SJSA1 (cell line): Measurements from ENCODE around the gene CDK2AP2. TPM values are rescaled to one million over a fixed set of nuclear protein-coding genes. Genes with fewer than 3 reads are reported as not detected.
"Not testable (repeated sequence)": the region's sequence is repeated elsewhere in the genome, so short reads cannot be mapped to it uniquely, and the experiment has no call there.

Experiments
- DNase-seq, 2 experiments: peaks; one replicate each; pipeline ENCODE4 v3.0.0-alpha.2; 2015 to 2020; ENCODE audit warnings: low spot score in 2 of 2, low read depth in 1 of 2
- H3K27ac ChIP-seq: fragments of 250-450 bp; sonication (Bioruptor Pico); 2 replicates; pipeline ENCODE4 v1.5.1; 2020; ENCODE audit warnings: mild to moderate bottlenecking, moderate library complexity
- H3K27me3 ChIP-seq: fragments of 250-450 bp; sonication (Bioruptor Pico); replicated peaks from 2 replicates; pipeline ENCODE4 v1.5.1; 2020; ENCODE audit warnings: mild to moderate bottlenecking, moderate library complexity
- H3K36me3 ChIP-seq: fragments of 250-450 bp; sonication (Bioruptor Pico); 2 replicates; pipeline ENCODE4 v1.5.1; 2020; ENCODE audit warnings: mild to moderate bottlenecking
- H3K4me1 ChIP-seq: fragments of 250-450 bp; sonication (Bioruptor Pico); replicated peaks from 2 replicates; pipeline ENCODE4 v1.6.1; 2021; ENCODE audit warnings: mild to moderate bottlenecking
- H3K4me3 ChIP-seq: fragments of 250-450 bp; sonication (Bioruptor Pico); 2 replicates; pipeline ENCODE4 v1.5.1; 2020; ENCODE audit warnings: mild to moderate bottlenecking
- H3K9me3 ChIP-seq: fragments of 250-450 bp; sonication (Bioruptor Pico); replicated peaks from 2 replicates; pipeline ENCODE4 v1.5.1; 2020; ENCODE audit warnings: mild to moderate bottlenecking
- total RNA-seq: library from RNA; depleted of rRNA; stranded (reverse); fragments of >200 nt; shearing (Covaris generic); gene quantifications from 2 replicates; pipeline ENCODE4 v1.2.3, GENCODE V29; 2014

CDK2AP2 gene
- total RNA-seq, 1 experiment from 2014 or later, result 82.4 TPM

DNA sequence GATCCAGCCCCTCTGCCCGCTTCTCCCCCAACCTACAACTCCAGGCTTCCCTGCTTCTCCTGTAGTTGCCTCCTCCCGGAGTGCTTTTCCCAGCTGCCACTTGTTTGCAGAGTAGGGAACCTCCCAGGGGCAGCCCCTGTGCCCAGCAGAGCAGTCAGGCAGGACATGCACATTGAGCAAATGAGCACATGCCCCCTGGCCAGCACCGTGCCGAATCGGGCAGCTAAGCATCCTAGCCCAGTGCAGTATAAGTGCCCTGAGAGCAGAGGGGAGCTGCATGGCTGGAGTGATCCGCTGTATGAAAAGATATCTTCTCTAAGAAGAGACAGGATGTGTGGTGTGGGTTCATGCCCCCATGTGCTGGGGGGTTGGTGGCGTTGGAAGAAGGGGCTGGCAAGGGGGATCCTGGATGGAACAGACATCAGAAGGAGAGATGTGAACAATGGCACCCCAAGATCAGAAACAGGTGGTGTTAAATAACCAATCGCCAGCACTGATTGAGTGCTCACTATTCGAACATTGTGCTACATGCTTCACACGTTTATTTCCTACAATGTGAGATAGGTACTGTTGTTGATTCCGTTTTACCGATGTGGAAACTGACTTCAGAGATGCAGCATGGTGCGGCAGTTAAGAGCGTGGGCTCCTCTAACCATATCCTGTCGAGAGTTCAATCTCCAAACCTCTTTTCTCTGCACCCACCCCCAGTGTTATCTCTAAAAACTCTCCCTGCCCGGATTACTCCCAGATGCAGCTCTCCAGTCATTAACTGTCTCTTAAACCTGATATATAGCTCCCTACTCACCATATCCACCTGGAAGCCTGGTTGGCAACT is 23.9 kb downstream of the CDK2AP2 start:
- Histone ChIP-seq H3K27ac (no peak overlapping the region), H3K9me3 (0 out of 2 replicates have a peak, but pooled peaks cover 3% of the 10 kb centered on the region), H3K36me3 (peaks cover 25% of the 10 kb centered on the region), H3K4me1 (peaks cover 11% of the 10 kb centered on the region), H3K4me3 (no peak overlapping the region; the same call in 1 of the 2 replicates), H3K27me3 (no peaks in the 10 kb centered on the region)
- DNase-seq, result no peak

DNA sequence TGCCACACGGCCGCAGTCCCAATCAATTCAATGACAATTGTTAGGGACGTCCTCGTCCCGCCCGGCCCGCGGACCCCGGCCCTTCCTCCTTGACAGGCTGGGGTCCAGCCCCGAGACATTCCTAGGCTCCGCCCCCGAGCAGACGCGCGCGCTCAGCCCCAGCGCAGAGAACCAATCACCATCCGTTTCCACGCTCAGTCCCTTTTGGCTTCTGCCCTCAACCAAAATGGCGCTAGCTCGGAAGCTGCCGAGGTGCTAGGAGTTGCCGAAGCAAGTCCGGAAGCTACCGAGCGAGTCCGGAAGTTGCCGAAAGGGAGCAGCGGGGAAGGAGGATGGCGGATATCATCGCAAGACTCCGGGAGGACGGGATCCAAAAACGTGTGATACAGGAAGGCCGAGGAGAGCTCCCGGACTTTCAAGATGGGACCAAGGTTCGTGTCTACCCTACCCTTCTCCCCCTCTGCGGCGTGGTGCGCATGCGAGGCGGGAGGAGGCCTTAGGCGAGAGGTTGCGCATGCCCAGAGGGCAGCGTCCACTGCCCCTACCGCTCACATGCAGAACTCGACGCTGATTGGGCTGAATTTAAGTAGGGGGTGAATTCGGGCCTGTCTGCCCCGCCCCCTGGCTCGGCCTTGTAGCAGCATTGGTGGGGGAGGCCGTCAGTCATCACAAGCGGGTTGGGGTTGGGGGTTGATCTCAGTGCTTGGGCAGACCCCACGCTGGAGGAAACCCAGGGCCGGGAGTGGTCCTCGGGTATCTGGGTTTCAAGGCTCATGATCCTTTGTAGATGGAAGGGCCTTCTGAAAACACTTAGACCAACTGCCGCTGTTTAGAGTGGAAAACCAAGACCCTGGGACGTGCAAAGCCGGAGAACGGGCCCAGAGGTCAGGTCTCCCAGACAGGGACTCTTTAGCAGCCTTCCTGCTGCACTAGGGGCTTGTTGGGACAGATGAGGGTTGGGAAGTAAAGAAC is 24.8 kb downstream of the CDK2AP2 start, which contains the start of gene AIP:
AIP (plus strand) TSS at position 200 of the 972 bp plus-strand sequence; CDS start at position 333, 133 bp downstream.
- H3K4me1 ChIP-seq, result peaks cover 11% of the 10 kb centered on the region

DNA sequence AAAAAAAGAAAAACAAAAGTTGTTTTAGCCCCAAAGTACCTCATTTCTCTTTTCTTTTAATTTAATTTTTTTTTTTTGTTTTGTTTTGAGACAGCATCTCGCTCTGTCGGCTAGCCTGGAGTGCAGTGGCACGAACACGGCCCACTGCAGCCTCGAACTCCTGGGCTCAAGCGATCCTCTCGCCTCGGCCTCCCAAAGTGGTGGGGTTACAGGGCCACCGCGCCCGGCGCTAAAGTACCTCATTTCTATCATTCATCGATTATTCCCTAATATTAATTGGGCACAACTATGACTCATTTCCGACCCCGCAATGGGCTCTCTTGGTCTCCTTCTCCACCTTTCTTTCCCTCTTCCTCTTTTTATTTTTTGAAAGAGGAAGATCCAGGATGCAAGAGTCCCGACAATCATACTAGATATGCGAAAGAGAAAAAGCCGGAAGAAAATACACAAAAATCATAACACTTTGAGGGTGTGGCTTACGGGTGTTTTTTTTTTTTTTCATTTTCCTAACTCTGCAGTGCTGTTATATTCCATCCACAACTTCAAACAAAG is 25.6 kb downstream of the CDK2AP2 start:
- Histone ChIP-seq H3K27ac (peak overlapping the region; percentile 53), H3K4me1 (peaks cover 11% of the 10 kb centered on the region), H3K27me3 (no peaks in the 10 kb centered on the region), H3K4me3 (peak overlapping the region; percentile 48), H3K9me3 (0 out of 2 replicates have a peak, but pooled peaks cover 3% of the 10 kb centered on the region), H3K36me3 (peaks cover 11% of the 10 kb centered on the region)
- DNase-seq, result no peak

More for the DNA sequence above, 24.8 kb downstream of the CDK2AP2 start, which contains the start of gene AIP:
- H3K27me3 ChIP-seq, result no peaks in the 10 kb centered on the region
- DNase-seq, result peak; percentile 100
- 0 out of 2 replicates have a peak, but pooled peaks cover 3% of the 10 kb centered on the region for H3K9me3 ChIP-seq
- H3K4me3 ChIP-seq, result peak within 1 kb of the TSS; percentile 48
- peak within 1 kb of the TSS; percentile 53 for H3K27ac ChIP-seq
- peaks cover 19% of the 10 kb centered on the region for H3K36me3 ChIP-seq

DNA sequence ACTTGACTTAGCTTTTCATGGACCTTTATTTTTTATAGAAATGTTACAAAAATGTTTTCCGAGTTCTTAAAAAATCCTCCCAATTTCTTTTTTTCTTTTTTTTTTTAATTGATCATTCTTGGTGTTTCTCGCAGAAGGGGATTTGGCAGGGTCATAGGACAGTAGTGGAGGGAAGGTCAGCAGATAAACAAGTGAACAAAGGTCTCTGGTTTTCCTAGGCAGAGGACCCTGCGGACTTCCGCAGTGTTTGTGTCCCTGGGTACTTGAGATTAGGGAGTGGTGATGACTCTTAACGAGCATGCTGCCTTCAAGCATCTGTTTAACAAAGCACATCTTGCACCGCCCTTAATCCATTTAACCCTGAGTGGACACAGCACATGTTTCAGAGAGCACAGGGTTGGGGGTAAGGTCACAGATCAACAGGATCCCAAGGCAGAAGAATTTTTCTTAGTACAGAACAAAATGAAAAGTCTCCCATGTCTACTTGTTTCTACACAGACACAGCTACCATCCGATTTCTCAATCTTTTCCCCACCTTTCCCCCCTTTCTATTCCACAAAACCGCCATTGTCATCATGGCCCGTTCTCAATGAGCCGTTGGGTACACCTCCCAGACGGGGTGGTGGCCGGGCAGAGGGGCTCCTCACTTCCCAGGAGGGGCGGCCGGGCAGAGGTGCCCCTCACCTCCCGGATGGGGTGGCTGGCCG is 30.5 kb downstream of the CDK2AP2 start:
- H3K9me3 ChIP-seq, H3K36me3 ChIP-seq, H3K27ac ChIP-seq, H3K4me1 ChIP-seq, DNase-seq, H3K4me3 ChIP-seq, H3K27me3 ChIP-seq: not testable (repeated sequence)

DNA sequence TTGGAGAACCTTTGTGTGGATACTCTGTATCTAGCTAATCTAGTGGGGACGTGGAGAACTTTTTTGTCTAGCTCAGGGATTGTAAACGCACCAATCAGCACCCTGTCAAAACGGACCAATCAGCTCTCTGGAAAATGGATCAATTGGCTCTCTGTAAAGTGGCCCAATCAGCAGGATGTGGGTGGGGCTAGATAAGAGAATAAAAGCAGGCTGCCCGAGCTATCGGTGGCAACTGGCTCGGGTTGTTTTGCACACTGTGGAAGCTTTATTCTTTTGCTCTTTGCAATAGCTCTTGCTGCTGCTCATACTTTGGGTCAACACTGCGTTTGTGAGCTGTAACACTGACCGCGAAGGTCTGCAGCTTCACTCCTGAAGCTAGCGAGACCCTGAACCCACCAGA is 31.3 kb downstream of the CDK2AP2 start:
- not testable (repeated sequence) for DNase-seq, H3K27ac ChIP-seq, H3K27me3 ChIP-seq, H3K36me3 ChIP-seq, H3K9me3 ChIP-seq, H3K4me3 ChIP-seq, H3K4me1 ChIP-seq

DNA sequence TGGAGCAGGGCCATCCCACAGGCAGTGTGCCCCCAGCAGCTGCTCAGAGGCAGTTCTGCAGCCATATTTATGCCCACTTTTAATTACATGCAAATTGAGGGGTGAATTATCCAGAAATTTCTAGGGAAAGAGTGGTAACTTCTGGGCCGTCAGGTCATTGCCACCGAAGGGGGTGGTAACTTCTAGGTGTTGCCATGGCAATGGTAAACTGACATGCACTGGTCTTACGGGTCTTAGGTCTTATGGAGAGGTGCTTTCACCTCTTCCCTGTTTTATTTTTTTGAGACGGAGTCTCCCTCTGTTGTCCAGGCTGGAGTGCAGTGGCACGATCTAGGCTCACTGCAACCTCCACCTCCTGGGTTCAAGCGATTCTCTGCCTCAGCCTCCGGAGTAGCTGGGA is 35.1 kb downstream of the CDK2AP2 start:
- H3K27ac ChIP-seq, result no peak overlapping the region
- peaks cover 7% of the 10 kb centered on the region for H3K27me3 ChIP-seq
- no peak for DNase-seq
- 0 out of 2 replicates have a peak, but pooled peaks cover 2% of the 10 kb centered on the region for H3K9me3 ChIP-seq
- H3K4me1 ChIP-seq, result peaks cover 17% of the 10 kb centered on the region
- H3K36me3 ChIP-seq, result peaks cover 3% of the 10 kb centered on the region; the same call in 1 of the 2 replicates
- H3K4me3 ChIP-seq, result no peak overlapping the region

DNA sequence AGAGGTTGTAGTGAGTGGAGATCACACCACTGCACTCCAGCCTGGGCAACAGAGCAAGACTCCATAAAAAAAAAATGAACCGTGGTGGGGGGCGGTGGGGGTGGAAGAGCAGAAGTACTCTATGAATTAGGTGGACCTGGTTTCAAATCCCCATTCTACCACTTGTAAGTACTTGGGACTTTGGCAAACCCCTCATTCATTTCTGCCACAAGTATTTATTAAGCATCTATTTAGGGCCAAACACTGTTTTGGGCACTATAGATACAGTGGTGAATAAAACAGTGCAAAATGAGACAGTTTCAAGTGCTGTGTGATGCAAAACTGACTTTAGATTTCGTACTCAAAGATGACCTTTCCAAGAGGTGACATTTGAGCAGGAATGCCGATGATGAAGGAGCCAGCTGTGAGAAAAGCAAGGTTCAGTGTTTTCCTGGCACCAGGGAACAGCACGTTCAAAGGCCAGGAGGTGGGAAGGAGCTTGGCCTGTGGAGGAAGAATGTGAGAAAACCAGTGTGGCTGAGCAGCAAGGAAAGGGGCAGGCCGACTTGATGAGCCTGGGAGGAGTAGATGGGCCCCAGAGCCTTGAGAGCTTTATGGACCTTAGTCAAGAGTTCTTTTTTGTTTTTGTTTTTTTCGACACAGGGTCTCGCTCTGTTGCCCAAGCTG is 37.5 kb downstream of the CDK2AP2 start:
- peaks cover 7% of the 10 kb centered on the region for H3K27me3 ChIP-seq
- no peak for DNase-seq
- no peak overlapping the region for H3K4me3 ChIP-seq
- 0 out of 2 replicates have a peak, but pooled peaks cover 2% of the 10 kb centered on the region for H3K9me3 ChIP-seq
- no peak overlapping the region for H3K27ac ChIP-seq
- H3K4me1 ChIP-seq, result peaks cover 19% of the 10 kb centered on the region
- peaks cover 6% of the 10 kb centered on the region; the same call in 1 of the 2 replicates for H3K36me3 ChIP-seq

DNA sequence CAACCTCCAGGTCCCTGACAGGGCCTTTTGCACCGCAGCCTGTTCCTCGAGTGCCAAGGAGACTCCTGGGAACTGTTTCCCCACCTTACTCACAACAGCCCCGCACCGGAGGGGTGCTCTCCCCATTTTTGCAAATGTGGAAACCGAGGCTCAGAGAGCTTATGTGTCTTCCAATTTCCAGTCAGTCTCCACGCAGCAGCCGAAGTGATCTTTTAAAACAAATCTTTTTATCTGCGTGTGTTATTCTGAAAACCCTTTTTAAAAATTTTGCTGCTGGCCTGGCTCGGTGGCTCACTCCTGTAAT is 38.5 kb downstream of the CDK2AP2 start:
- no peak for DNase-seq
- peak overlapping the region; percentile 51 for H3K27ac ChIP-seq
- peaks cover 6% of the 10 kb centered on the region; the same call in 1 of the 2 replicates for H3K36me3 ChIP-seq
- H3K9me3 ChIP-seq, result 0 out of 2 replicates have a peak, but pooled peaks cover 2% of the 10 kb centered on the region
- peaks cover 7% of the 10 kb centered on the region for H3K27me3 ChIP-seq
- H3K4me3 ChIP-seq, result peak overlapping the region; percentile 89
- H3K4me1 ChIP-seq, result peaks cover 19% of the 10 kb centered on the region

DNA sequence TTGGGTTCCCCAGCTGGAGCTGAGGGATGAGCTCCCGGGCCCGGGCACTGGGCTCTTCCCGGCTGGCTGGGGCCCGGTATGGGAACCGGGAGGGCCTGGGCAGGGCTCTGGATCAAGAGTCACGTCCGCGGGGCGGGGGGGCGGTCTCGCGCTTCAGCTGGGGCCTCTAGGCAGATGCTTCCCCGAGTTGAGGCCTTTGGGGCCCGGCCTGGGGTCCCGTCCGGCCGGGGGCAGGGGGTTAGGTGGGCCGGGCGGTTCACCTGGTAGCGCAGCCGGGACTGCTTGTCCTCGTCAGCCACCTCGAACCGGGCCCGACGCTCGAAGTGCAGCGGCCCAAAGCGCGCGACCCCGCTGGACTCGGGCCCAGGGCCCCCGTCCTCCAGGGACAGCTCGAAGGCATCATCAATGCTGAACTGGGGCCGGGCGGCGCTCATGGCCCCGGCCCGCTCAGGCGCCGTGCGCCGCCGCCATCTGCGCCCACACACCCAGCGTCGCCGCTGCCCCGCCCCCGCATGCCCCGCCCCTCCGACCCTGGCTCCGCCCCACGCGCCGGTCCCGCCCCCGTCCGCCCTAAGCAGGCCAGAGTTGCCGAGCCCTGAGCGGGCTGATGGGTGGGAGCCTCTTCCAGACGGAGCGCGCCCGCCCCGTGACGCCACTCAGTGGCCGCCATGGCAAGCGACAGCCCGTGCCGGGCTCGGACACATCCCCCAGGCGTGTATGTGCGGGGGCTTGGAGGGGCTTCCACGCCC is 39.0 kb downstream of the CDK2AP2 start, which contains the start of gene TMEM134:
TMEM134 (minus strand) TSS at position 493 of the 749 bp plus-strand sequence; CDS start at position 434, 59 bp downstream.
- H3K27me3 ChIP-seq, result peaks cover 4% of the 10 kb centered on the region; the same call in 1 of the 2 replicates
- DNase-seq, result peak; percentile 88 to 98
- H3K9me3 ChIP-seq, result 0 out of 2 replicates have a peak, but pooled peaks cover 2% of the 10 kb centered on the region
- H3K36me3 ChIP-seq, result peaks cover 9% of the 10 kb centered on the region
- H3K4me1 ChIP-seq, result peaks cover 24% of the 10 kb centered on the region
- H3K4me3 ChIP-seq, result peak within 1 kb of the TSS; percentile 89
- peak within 1 kb of the TSS; percentile 51 for H3K27ac ChIP-seq

DNA sequence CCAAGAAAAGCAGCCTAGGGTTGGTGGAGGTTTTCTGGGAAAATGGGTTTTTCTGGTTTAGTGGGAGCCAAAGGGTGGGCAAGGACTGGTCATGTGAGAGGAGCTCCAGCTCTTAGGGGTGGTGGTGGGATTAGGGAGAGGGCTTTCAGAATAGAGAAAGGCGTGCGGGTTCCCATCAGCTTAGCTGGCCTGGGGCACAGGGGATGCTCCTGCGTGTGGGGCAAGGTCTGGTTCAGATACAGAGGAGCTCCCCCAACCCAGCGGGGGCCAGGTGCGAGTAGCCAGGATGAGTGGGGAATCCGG is 39.6 kb downstream of the CDK2AP2 start:
- 0 out of 2 replicates have a peak, but pooled peaks cover 2% of the 10 kb centered on the region for H3K9me3 ChIP-seq
- H3K27me3 ChIP-seq, result peaks cover under 1% of the 10 kb centered on the region; the same call in 1 of the 2 replicates
- peak overlapping the region; percentile 10; the same call in 1 of the 2 replicates for H3K27ac ChIP-seq
- peak overlapping the region; percentile 89 for H3K4me3 ChIP-seq
- H3K4me1 ChIP-seq, result peaks cover 29% of the 10 kb centered on the region
- DNase-seq, result no peak
- H3K36me3 ChIP-seq, result peaks cover 9% of the 10 kb centered on the region

DNA sequence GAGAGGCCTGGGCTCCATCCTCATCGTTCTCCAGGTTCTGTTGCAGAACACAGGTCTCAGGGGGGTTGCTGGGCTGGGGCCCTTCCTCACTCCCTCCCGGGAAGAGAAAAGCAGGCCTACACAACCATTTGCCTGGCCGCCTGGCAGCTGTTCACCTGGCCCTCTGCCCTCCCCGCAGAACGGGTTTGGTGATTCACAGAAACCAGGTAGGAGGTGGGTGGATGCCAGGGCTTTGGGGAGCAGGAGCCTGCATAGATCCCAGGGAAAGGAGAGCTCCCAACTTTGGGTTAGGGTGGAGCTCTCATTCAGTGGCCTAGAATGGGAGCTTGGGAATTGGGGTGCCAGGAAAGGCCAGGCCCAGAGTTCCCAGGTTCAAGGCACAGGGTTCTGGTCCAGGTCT is 39.9 kb downstream of the CDK2AP2 start:
- peaks cover 29% of the 10 kb centered on the region for H3K4me1 ChIP-seq
- H3K27me3 ChIP-seq, result no peaks in the 10 kb centered on the region
- peaks cover 9% of the 10 kb centered on the region for H3K36me3 ChIP-seq
- H3K4me3 ChIP-seq, result peak overlapping the region; percentile 89
- 0 out of 2 replicates have a peak, but pooled peaks cover 2% of the 10 kb centered on the region for H3K9me3 ChIP-seq
- no peak for DNase-seq
- H3K27ac ChIP-seq, result no peak overlapping the region
